Measurements from ENCODE around the gene COLEC12.

Gene COLEC12

GRCh38 chr18:500632-501405, at the start of gene COLEC12:
Gene COLEC12, minus strand, starts transcription at chr18:500701. Its CDS starts 187 bp downstream, at chr18:500514.
- ATAC-seq (ENCODE audit: low read depth) (no peak), DNase-seq (ENCODE audit: low spot score in 2 of 2) (no peak)
- H3K4me3 Mint-ChIP-seq, result no peak within 1 kb of the TSS
- H3K27me3 Mint-ChIP-seq, result peaks cover 4% of the 10 kb centered on the region
- H3K27ac Mint-ChIP-seq, result no peak within 1 kb of the TSS
- H3K9me3 Mint-ChIP-seq, result no peaks in the 10 kb centered on the region
- no peaks in the 10 kb centered on the region for H3K4me1 Mint-ChIP-seq
- no peaks in the 10 kb centered on the region for H3K36me3 Mint-ChIP-seq

- Mint-ChIP-seq H3K27me3 (peaks cover 2% of the 10 kb centered on the region), H3K4me3 (no peak overlapping the region)
- ATAC-seq (ENCODE audit: low read depth), result no peak
Measured at GRCh38 chr18:549967-550366, 49.5 kb upstream of the COLEC12 start.

GRCh38 chr18:543447-544078, 43.1 kb upstream of the COLEC12 start:
- Mint-ChIP-seq H3K36me3 (no peaks in the 10 kb centered on the region), H3K4me3 (no peak overlapping the region), H3K27ac (no peak overlapping the region), H3K4me1 (no peaks in the 10 kb centered on the region), H3K9me3 (peaks cover 4% of the 10 kb centered on the region), H3K27me3 (no peaks in the 10 kb centered on the region)
- ATAC-seq (ENCODE audit: low read depth), result no peak
- no peak for DNase-seq (ENCODE audit: low spot score in 2 of 2)

More at GRCh38 chr18:549967-550366, 49.5 kb upstream of the COLEC12 start:
- H3K27ac Mint-ChIP-seq, result no peak overlapping the region
- peaks cover 3% of the 10 kb centered on the region for H3K9me3 Mint-ChIP-seq
- no peak for DNase-seq (ENCODE audit: low spot score in 2 of 2)
- no peaks in the 10 kb centered on the region for H3K36me3 Mint-ChIP-seq
- no peaks in the 10 kb centered on the region for H3K4me1 Mint-ChIP-seq

GRCh38 chr18:533995-534601, 33.6 kb upstream of the COLEC12 start:
- Mint-ChIP-seq H3K36me3 (no peaks in the 10 kb centered on the region), H3K9me3 (no peaks in the 10 kb centered on the region), H3K4me3 (no peak overlapping the region), H3K27me3 (peaks cover 3% of the 10 kb centered on the region), H3K27ac (no peak overlapping the region), H3K4me1 (no peaks in the 10 kb centered on the region)
- ATAC-seq (ENCODE audit: low read depth), result no peak
- no peak for DNase-seq (ENCODE audit: low spot score in 2 of 2)

- H3K27ac Mint-ChIP-seq, result no peak overlapping the region
- H3K4me3 Mint-ChIP-seq, result no peak overlapping the region
- DNase-seq (ENCODE audit: low spot score in 2 of 2) (no peak), ATAC-seq (ENCODE audit: low read depth) (no peak)
- peaks cover 3% of the 10 kb centered on the region for H3K27me3 Mint-ChIP-seq
- no peaks in the 10 kb centered on the region for H3K36me3 Mint-ChIP-seq
- no peaks in the 10 kb centered on the region for H3K9me3 Mint-ChIP-seq
- H3K4me1 Mint-ChIP-seq, result no peaks in the 10 kb centered on the region
Measured at GRCh38 chr18:532632-533031, 32.1 kb upstream of the COLEC12 start.

GRCh38 chr18:532018-532417, 31.5 kb upstream of the COLEC12 start:
- no peaks in the 10 kb centered on the region for H3K9me3 Mint-ChIP-seq
- H3K4me3 Mint-ChIP-seq, result no peak overlapping the region
- ATAC-seq (ENCODE audit: low read depth) (no peak), DNase-seq (ENCODE audit: low spot score in 2 of 2) (no peak)
- H3K36me3 Mint-ChIP-seq, result no peaks in the 10 kb centered on the region
- H3K4me1 Mint-ChIP-seq, result no peaks in the 10 kb centered on the region
- H3K27me3 Mint-ChIP-seq, result peaks cover 3% of the 10 kb centered on the region
- no peak overlapping the region for H3K27ac Mint-ChIP-seq

- ATAC-seq (ENCODE audit: low read depth), result no peak
- no peak overlapping the region for H3K27ac Mint-ChIP-seq
- no peaks in the 10 kb centered on the region for H3K4me1 Mint-ChIP-seq
- no peak for DNase-seq (ENCODE audit: low spot score in 2 of 2)
- no peaks in the 10 kb centered on the region for H3K36me3 Mint-ChIP-seq
- H3K4me3 Mint-ChIP-seq, result no peak overlapping the region
- H3K27me3 Mint-ChIP-seq, result peaks cover 2% of the 10 kb centered on the region
- no peaks in the 10 kb centered on the region for H3K9me3 Mint-ChIP-seq
Measured at GRCh38 chr18:527146-527545, 26.6 kb upstream of the COLEC12 start.

GRCh38 chr18:526681-527080, 26.2 kb upstream of the COLEC12 start:
- Mint-ChIP-seq H3K4me1 (no peaks in the 10 kb centered on the region), H3K27me3 (peaks cover 2% of the 10 kb centered on the region), H3K27ac (no peak overlapping the region), H3K4me3 (no peak overlapping the region), H3K9me3 (no peaks in the 10 kb centered on the region), H3K36me3 (no peaks in the 10 kb centered on the region)
- no peak for ATAC-seq (ENCODE audit: low read depth)
- no peak for DNase-seq (ENCODE audit: low spot score in 2 of 2)

- DNase-seq (ENCODE audit: low spot score in 2 of 2), result no peak
- no peak for ATAC-seq (ENCODE audit: low read depth)
- Mint-ChIP-seq H3K27ac (no peak overlapping the region), H3K9me3 (no peaks in the 10 kb centered on the region), H3K4me3 (no peak overlapping the region), H3K27me3 (peaks cover 3% of the 10 kb centered on the region), H3K36me3 (no peaks in the 10 kb centered on the region), H3K4me1 (no peaks in the 10 kb centered on the region)
Measured at GRCh38 chr18:525036-525797, 24.7 kb upstream of the COLEC12 start.

GRCh38 chr18:524466-524865, 24.0 kb upstream of the COLEC12 start:
- H3K4me1 Mint-ChIP-seq, result no peaks in the 10 kb centered on the region
- H3K36me3 Mint-ChIP-seq, result no peaks in the 10 kb centered on the region
- no peak for DNase-seq (ENCODE audit: low spot score in 2 of 2)
- H3K27ac Mint-ChIP-seq, result no peak overlapping the region
- H3K27me3 Mint-ChIP-seq, result peaks cover 3% of the 10 kb centered on the region
- H3K4me3 Mint-ChIP-seq, result no peak overlapping the region
- H3K9me3 Mint-ChIP-seq, result no peaks in the 10 kb centered on the region
- no peak for ATAC-seq (ENCODE audit: low read depth)

- Mint-ChIP-seq H3K27ac (no peak overlapping the region), H3K36me3 (no peaks in the 10 kb centered on the region), H3K9me3 (no peaks in the 10 kb centered on the region), H3K4me3 (no peak overlapping the region), H3K27me3 (peaks cover 3% of the 10 kb centered on the region), H3K4me1 (no peaks in the 10 kb centered on the region)
- DNase-seq (ENCODE audit: low spot score in 2 of 2), result no peak
- ATAC-seq (ENCODE audit: low read depth), result no peak
Measured at GRCh38 chr18:523561-523960, 23.1 kb upstream of the COLEC12 start.

- DNase-seq (ENCODE audit: low spot score in 2 of 2), result no peak
- no peak overlapping the region for H3K4me3 Mint-ChIP-seq
Measured at GRCh38 chr18:519019-519879, 18.7 kb upstream of the COLEC12 start.

GRCh38 chr18:518081-518480, 17.6 kb upstream of the COLEC12 start:
- Mint-ChIP-seq H3K27me3 (peaks cover 4% of the 10 kb centered on the region), H3K4me3 (no peak overlapping the region), H3K36me3 (peaks cover 3% of the 10 kb centered on the region), H3K27ac (no peak overlapping the region), H3K9me3 (peaks cover 4% of the 10 kb centered on the region), H3K4me1 (peaks cover 2% of the 10 kb centered on the region)
- DNase-seq (ENCODE audit: low spot score in 2 of 2) (no peak), ATAC-seq (ENCODE audit: low read depth) (no peak)

More at GRCh38 chr18:519019-519879, 18.7 kb upstream of the COLEC12 start:
- Mint-ChIP-seq H3K9me3 (peaks cover 3% of the 10 kb centered on the region), H3K27ac (no peak overlapping the region), H3K36me3 (peaks cover 3% of the 10 kb centered on the region), H3K4me1 (peaks cover 2% of the 10 kb centered on the region), H3K27me3 (peaks cover 5% of the 10 kb centered on the region)
- ATAC-seq (ENCODE audit: low read depth), result no peak

Measured in memory B cell (primary cell).